Stimulated activated CD8-positive, alpha-beta memory T cell treated with anti-CD3 and anti-CD28 coated beads, Interleukin-15, amount 100 ng/mL, for 4 hours (primary cell): ENCODE results near the gene RDH11.
"Not testable (repeated sequence)": the region's sequence is repeated elsewhere in the genome, so short reads cannot be mapped to it uniquely, and the experiment has no call there.

ENCODE experiments used
- DNase-seq, 2 donors: peaks; one replicate each; pipeline ENCODE4 v3.0.0-alpha.2; 2020; ENCODE audit warnings: low read depth in 2 of 2

Gene RDH11, protein sequence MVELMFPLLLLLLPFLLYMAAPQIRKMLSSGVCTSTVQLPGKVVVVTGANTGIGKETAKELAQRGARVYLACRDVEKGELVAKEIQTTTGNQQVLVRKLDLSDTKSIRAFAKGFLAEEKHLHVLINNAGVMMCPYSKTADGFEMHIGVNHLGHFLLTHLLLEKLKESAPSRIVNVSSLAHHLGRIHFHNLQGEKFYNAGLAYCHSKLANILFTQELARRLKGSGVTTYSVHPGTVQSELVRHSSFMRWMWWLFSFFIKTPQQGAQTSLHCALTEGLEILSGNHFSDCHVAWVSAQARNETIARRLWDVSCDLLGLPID

DNA sequence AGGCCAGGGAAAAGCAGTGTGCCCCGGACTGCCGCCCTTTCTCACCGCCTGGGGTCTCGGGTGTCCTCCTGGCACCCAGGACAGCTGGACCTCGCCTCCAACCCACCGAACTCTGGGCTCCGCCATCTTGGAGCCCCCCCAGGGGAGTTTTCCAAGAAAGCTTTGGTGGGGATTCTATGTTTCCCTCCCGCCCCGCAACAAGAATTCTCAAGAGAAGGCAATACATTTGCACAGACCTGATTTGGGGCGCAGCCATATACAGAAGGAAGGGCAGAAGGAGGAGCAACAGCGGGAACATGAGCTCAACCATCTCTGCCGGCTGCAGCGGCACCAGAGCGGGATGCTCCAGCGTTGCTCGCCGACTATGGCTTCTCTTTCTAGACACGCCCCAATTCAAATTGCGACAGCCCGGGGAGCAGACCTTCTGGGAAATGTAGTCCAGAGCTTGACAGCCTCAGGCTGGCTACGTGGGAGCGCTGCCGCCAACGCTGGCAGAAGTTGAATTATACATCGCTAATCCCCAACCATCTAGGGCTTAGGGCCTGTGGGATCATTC lies at the start of gene RDH11:
Gene RDH11 (minus strand): TSS at position 371 of the 556 bp plus-strand sequence. CDS start 61 bp downstream, at position 310.
- peak; percentile 62 to 76 for DNase-seq

DNA sequence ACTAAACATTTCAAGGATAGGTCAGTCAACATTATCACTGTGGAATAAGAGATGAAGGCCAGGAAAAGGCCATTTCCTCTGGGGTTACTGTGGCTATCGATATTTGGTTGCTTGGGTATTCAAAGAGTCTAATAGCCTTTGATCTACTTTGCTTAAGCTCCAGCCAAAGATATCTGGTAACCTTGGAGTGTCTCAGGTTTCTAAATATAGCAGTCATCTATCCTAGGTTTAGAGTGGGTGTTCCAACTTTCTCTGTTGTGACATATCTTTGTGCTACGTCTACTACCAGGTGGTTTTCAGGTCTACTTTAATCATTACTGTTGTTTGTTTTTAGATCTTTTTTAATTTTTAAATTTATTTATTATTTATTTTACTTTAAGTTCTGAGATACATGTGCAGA lies 48.5 kb upstream of the RDH11 start:
- DNase-seq = no peak

DNA sequence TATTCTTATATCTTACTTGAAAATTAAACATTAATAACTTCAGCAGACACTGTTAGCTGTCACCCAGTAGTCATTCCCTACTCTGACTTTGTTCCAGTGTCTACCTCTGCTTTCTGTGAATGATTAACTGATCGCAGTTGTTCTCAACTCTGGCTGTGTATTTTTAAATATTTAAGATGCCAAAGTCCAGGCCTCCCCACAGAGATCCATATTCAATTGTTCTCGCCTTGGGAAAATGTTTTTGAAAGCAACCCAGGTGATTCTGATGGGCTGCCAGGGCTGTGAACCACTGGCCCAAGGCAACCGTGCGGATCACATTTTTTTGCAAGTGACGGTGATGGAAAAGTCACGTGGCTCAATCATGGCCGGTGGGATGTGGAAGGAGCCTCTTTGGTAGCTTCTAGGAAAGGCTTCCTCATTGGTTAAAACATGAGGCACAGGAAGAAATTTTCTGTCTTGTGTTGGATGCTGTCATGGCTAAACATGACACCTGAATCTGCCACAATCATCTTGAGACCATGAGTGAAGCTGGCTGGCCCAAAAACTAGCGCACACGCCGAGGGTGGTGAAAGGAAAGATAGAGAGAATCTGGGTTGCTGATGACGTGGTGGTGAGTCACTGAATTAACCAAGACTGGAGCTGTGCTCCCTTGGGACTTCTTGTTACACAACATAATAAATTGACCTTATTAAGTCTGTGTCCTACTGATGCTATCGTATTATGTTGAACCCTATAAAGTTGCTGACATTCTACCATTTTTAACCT lies 43.4 kb upstream of the RDH11 start:
- DNase-seq = no peak

DNA sequence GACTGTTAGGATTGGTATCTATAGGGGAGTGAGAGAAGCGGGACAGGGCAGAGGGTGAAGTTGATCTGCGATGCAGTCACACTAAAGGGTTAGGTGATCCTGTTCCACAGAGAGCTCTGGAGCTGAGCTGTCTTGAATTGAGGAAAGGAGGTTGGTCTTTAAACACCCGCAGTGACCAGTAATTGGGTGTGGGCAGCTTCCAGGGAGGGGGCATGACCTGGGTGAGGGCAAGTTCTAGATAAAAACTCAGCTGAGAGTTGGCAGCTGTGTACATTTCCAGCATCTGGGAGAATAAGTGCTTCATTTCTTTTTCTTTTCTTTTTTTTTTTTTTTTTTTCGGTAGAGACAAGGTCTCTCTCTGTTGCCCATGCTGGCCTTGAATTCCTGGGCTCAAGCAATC lies 41.2 kb upstream of the RDH11 start:
- no peak for DNase-seq

DNA sequence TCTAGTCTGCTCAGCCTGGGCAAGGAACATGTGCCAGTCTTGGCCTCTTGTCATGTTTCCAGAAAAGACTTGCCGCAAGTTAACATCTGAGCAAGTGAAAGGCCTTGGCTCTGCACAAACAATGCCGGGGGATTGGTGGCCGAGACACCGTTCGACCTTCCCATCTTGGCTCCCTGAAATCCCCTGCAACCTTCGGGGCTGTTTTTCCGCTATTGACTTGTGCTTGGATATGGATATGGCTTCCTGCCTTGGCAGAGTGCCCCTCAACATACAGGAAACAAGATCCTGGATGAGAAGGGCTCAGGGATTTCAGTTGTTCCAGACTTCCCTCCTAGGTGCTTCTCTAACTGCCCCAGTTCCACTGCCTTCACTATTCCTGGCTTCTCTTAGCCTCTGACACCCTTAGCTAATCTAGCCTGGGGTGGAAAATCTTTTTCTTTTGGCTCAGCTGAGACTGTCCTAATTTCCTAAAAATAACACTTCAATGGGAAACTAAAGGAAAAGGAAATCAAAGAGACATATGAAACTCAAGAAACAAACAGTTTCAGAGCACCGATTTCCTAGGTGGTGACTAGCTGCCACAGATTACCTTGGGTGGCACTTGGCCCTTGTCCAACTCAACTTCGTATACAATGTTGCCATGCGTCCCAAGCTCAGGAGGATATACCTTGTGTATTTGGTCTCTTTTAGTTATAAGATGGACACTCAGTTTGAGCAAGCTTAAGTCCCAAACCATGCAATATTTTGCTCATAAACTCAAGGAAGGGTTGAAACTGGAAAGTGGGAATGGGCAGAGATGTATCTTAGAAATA lies 40.0 kb upstream of the RDH11 start:
- no peak for DNase-seq

DNA sequence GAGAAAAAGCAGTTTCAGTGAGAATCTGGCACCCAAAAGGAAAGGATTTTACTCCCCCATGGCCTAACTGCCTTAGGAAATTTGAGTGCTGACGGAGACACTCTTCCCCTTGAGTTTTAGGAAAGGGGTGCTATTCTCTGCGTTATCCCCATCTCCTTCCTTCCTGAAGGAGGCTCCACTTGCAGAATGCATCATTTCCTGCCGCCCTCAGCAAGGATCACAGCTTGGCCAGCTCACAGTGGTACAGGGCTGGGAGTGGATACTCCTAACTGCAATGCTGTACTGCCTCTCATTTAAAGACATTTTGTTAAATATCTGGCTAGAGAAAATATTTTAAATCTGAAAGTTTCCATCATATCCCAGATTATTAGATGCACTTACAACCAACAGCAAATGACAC lies 39.1 kb upstream of the RDH11 start:
- no peak for DNase-seq

DNA sequence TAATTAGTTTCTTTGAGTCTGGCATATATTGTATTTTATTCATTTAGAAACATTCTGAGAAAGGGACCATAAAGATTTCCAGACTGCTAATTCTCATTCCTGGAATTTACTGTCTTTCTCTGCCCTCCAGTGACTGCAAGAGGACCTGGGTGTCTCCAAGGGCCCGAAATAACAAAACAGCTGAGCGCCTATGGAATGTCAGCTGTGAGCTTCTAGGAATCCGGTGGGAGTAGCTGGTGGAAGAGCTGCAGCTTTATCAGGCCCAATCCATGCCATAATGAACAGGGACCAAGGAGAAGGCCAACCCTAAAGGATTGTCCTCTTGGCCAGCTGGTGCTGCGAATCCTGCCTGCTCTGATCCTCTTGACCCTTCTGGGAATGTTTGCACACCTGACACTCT lies 38.1 kb upstream of the RDH11 start:
- DNase-seq = no peak

DNA sequence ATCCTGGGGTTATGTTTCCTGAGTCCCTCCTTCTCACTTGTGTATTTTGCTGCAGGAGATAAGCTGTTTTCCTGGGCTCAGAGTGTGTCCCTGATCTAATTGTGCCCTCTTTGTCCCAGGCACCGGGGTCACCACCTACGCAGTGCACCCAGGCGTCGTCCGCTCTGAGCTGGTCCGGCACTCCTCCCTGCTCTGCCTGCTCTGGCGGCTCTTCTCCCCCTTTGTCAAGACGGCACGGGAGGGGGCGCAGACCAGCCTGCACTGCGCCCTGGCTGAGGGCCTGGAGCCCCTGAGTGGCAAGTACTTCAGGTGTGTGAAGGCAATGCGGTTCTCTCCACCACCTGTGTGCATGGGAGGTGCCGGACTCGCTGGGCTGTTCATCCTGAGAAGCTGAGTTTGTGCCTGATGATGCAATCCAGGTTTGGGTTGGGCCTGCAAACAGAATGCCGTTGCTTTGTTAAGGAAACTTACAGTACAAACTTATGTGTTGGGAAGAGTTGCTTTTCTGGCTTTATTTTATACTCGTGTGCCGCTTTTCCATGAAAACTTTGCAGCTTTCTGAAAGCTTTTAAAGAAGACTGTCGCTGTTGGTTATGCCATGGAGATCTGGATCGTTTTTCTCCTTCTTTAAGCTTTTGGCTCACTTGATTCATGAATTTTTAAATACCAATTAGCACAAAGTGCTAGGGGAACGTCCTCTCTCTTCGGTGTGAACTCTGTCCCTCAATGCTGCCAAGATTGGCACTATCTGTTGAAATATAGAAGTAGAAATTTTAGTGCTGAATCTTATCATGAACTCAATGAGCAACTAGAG lies 33.7 kb upstream of the RDH11 start:
- no peak for DNase-seq

DNA sequence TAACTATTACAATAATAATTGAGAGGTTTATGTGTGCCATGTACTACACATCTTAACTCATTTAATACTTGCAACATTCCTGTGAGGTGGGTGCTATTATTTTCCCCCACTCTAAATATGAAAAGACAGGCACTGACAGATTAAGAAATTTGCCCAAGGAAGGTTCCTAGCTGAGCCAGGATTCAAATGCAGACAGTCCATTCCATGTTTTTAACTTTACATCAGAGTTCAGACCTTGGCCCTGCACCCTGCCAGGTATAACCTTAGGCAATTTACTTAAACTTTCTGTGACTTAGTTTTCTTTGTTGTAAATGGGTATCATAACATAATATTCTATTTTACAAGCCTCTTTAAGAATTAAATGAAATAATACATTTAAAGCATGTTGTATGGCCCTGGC lies 32.7 kb upstream of the RDH11 start:
- no peak for DNase-seq

DNA sequence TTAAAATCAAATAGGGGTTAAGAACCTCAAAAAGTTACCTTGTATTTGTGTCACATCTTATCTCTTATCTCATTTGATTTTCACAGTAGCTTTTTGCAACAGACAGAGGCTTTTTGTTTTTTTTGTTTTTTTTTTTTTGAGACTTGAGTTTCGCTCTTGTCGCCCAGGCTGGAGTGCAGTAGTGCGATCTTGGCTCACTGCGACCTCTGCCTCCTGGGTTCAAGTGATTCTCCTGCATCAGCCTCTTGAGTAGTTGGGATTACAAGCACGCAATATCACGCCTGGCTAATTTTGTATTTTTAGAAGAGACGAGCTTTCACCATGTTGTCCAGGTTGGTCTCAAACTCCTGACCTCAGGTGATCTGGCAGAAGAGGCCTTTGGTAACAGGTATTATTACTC lies 31.8 kb upstream of the RDH11 start:
- DNase-seq = no peak

DNA sequence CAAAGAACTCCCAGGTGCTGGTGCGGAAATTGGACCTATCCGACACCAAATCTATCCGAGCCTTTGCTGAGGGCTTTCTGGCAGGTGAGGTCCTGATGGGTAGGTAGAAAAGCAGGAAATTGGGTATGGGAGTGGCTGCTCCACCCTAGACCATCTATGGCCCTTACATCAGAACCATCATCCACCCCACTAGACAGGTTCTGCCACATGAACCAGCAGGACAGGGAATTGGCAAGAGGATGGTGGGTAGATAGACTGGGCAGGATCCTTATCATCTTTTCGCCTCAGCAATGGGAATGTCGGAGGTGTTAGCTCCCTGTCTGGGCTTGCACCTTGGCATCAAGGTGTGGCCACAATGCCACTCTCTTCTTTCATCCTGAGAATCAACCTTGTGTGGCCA lies 29.6 kb upstream of the RDH11 start:
- DNase-seq = no peak

DNA sequence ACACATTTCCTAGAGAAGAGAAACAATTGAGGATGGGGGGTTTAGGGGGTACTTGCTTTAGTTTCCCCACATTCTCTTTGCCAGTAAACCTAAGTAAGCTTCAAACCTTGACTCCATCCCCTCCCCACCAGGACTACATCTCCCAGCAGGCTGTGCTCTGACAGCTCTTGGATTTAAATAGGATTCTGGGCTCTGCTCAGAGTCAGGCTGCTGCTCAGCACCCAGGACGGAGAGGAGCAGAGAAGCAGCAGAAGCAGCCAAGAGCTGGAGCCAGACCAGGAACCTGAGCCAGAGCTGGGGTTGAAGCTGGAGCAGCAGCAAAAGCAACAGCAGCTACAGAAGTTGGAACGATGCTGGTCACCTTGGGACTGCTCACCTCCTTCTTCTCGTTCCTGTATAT lies 26.7 kb upstream of the RDH11 start:
- no peak for DNase-seq

DNA sequence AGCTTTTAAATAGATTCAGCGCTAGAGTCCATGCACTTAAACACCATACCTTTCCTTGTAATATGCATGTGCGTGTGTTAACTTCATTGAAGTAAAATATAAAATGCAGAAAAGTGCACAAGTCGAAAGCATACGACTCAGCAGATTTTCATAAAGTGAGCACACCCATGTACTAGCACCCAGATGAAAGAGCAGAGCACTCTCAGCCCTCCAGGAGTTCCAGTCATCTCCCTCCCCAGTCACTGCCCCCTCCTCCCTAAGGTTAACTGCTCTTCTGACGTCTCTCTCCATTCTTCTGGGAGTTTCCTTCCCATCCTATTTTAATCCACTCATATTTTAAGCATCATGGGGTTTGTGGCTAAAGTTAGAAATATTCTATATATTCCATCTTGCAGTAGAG lies 26.3 kb upstream of the RDH11 start:
- no peak for DNase-seq

DNA sequence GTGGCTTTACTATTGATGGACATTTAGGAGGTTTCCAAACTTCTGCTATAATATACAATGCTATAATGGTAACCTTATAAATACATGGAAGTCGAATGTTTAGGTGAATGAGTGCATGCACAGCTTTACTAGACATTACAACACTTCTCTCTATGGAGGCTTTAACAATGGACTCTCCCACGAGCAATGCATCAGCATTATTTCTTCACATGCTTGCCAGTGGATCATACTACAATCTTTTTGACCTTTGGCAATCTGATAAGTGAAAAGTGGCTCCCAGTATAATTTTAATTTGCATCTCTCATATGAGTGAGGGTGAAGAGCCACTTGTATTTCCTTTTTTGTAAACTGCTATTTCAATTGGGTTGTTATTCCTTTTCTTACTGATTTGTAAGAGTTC lies 24.3 kb upstream of the RDH11 start:
- DNase-seq = no peak

DNA sequence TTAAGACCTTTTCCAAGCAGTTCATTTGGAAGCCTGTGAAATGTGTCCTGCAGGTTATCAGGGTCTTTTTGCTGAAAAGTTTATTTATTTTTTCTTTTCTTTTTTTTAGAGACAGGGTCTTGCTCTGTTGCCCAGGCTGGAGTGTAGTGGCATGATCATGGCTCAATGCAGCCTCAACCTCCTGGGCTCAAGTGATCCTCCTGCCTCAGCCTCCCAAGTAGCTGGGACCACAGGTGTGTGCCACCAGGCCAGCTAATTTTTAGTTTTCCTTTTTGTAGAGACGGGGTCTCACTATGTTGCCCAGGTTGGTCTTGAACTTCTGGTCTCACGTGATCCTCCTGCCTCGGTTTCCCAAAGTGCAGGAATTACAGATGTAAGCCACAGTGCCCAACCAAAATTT lies 23.8 kb upstream of the RDH11 start:
- not testable (repeated sequence) for DNase-seq

DNA sequence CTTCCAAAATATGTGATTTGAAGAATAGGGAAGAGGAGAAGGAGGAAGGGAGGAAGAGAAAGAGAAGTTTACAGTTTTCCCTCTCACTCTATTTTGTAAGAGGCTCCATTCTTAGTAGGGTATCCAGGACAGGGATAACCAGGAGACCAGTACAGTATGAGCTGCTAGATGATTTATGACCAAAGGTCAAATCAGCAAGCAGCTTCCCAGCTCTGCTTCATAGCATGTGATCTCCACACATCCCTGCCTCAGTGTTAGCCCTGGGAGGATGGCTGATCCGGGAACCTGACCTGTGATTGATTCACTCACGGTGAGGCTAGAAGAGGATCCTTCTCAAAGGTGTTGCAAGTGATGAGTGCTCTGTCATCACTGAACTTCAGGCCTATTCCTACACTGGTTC lies 22.7 kb upstream of the RDH11 start:
- DNase-seq = no peak

DNA sequence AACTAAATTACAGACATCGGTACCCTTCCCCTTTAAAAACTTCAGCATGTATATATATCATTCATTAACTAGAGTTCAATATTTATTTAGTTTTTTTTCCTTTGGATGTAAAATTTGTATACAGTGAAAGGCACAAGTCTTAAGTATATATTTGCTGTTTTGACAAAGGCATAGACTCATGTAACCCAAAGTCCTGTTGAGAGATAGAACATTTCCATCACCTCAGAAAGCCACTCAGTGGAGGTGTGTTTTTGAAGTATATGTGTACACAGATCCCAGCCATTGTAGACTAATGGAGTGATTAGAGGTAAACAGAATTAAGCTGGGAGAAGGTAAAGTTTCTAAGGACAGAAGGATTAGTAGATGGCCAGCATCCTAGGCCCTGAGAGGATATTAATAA lies 21.5 kb upstream of the RDH11 start:
- DNase-seq = no peak

DNA sequence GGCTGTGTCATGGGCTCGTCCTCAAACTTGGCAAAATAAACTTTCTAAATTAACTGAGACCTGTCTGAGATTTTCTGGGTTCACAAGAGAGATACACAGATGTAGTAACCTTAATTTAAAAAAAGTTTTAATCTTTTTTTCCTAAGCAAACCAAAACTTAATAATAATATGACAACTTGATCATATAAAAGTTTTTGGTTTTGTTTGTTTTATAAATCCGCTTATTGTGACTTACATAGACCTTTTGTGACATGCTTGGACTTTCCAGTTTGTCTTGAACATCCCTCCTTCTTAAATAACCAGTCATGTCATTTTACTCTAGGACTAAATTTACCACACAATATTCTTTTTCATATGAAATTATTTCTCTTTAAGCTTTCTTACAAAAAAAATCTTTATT lies 14.6 kb upstream of the RDH11 start:
- no peak for DNase-seq

DNA sequence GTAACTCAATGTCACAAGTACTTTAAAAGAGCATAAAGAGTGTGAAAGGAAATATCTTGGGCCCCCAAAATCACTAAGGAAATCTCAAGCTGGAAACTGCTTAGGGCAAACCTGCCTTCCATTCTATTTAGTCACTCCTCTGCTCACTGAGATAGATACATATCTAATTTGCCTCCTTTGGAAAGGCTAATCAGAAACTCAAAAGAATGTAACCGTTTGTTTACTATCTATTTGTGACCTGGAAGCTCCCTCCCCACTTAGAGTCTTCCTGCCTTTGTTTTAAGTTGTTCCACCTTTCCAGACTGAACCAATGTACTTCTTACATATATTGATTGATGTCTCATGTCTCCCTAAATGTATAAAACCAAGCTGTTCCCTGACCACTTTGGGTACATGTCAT lies 14.2 kb upstream of the RDH11 start:
- not testable (repeated sequence) for DNase-seq

DNA sequence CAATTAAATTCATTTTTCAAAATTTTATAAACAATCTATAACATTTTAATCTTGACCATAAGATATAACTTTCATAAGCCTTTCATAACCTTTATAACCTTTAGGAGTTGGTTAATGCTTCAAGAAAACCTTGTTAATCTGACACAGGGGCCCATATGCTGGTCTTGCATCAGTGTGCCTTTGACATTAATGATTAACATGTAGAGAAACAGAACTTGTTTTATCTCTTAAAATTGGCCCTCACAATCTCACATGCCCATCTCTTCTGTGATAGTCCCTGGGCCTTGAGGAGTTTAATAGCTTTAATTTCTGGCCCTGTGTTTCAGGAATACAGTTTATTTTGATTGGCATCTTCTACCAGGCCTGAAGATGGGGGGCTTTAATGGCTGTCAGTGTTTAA lies 13.8 kb upstream of the RDH11 start:
- DNase-seq = not testable (repeated sequence)

DNA sequence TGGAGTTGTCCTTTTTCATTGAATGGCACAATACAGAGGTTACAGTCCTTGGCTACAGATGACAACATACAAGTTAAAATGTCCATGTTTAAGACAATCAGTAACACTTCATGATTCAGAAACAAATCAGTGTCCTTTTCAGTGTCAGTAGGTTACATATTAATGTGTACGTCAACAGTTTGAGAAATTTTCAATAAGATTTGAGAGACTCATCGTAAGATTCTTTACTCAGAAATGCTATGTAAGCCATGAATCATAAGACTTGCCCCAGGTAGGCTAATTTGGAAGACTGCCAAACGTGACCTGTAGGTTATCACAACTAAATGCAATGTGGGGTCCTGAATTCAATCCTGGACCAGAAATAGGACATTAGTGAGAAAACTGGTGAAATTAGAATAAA lies 9.6 kb upstream of the RDH11 start:
- no peak for DNase-seq
